ENCODE measurements around the gene ZDHHC21.

- TF ChIP-seq CTCF (conservative IDR thresholded peaks at IDR 0.05) (no peak), ZFX (IDR thresholded peaks at IDR 0.05) (no peak)
These were observed 18.6 kb downstream of the ZDHHC21 start for GRCh38 chr9:14674630-14675029.

Data from C4-2B (cell line).